HepG2 (cell line): ENCODE measurements around the gene CARMIL1. TPM values are rescaled to one million over a fixed set of nuclear protein-coding genes. Genes with fewer than 3 reads are reported as not detected.

ENCODE experiments used
- ATAC-seq: fragments of 200-7000 bp; cut with Tn5 transposase; 3 replicates; pipeline ENCODE4 v1.9.1; 2020; ENCODE audit warnings: mild to moderate bottlenecking, moderate library complexity
- BruUV-seq: library from RNA; stranded (reverse); fragments of 400-500 nt; replicated peaks from 2 replicates; lab custom pipeline; 2021; lab: Mats Ljungman, UMichigan
- CTCF ChIA-PET: fragments of 300-600 bp; formaldehyde crosslinking; extraction: SDS; loops from one replicate; lab custom pipeline; 2021; ENCODE audit warnings: low total read pairs, inconsistent platforms, low intra/inter-chr PET ratio; lab: Yijun Ruan, JAX
- POLR2A ChIA-PET: fragments of 350-600 bp; sonication (Branson Sonifier 250); formaldehyde crosslinking; loops from one replicate; lab custom pipeline; 2020; ENCODE audit warnings: antibody characterized with exemption, inconsistent platforms; lab: Yijun Ruan, JAX
- DNase-seq: peaks from one replicate; pipeline ENCODE4 v3.0.0-alpha.2; 2015; ENCODE audit warnings: low spot score
- FAIRE-seq: peaks from 3 replicates; lab custom pipeline; 2011; peaks lifted over from hg19 to GRCh38; lab: Jason Lieb, UNC
- H2AFZ ChIP-seq: one replicate; pipeline ENCODE4 v1.6.1; 2011; ENCODE audit warnings: low read length, inconsistent platforms
- H3K27ac ChIP-seq: fragments of 300-600 bp; 3 replicates; pipeline ENCODE4 v1.8.0; 2011; ENCODE audit warnings: mixed run types, mild to moderate bottlenecking, mixed read lengths, low read length, inconsistent platforms; ENCODE audit not compliant: insufficient read depth; ENCODE audit errors: extremely low read length
- H3K27me3 ChIP-seq, 2 experiments: fragments of 200-600 bp in 1 of 2; 2 replicates in 1 of 2; 3 replicates in 1 of 2; pipeline versions ENCODE4 v1.6.0 to v1.8.0; 2011; ENCODE audit warnings: low read length in 2 of 2, mild to moderate bottlenecking in 2 of 2, moderate library complexity in 2 of 2, inconsistent platforms in 1 of 2; ENCODE audit not compliant: insufficient read depth in 2 of 2, control insufficient read depth in 1 of 2
- H3K36me3 ChIP-seq, 2 experiments: fragments of 200-600 bp in 1 of 2; replicated peaks in 1 of 2; 2 replicates in 1 of 2; 3 replicates in 1 of 2; pipeline versions ENCODE4 v1.5.1 to v1.8.0; 2011; ENCODE audit warnings: low read length in 2 of 2, inconsistent platforms in 1 of 2; ENCODE audit not compliant: insufficient read depth in 2 of 2, control insufficient read depth in 1 of 2
- H3K4me1 ChIP-seq: 2 replicates; pipeline ENCODE4 v1.5.1; 2012; ENCODE audit warnings: low read length, inconsistent platforms; ENCODE audit not compliant: insufficient read depth
- H3K4me2 ChIP-seq: 2 replicates; pipeline ENCODE4 v1.6.0; 2011; ENCODE audit warnings: low read depth, low read length, inconsistent platforms
- H3K4me3 ChIP-seq, 3 experiments: fragments of 200-600 bp in 1 of 3; sonication (generic), shearing (Covaris generic) in 1 of 3; replicated peaks in 1 of 3; 2 replicates each; pipeline ENCODE4 v1.5.1; 2011 to 2016; ENCODE audit warnings: low read length in 3 of 3, inconsistent platforms in 2 of 3, low read depth in 2 of 3, mild to moderate bottlenecking in 2 of 3, control low read depth in 1 of 3, mixed read lengths in 1 of 3; ENCODE audit not compliant: insufficient read depth in 1 of 3
- H3K79me2 ChIP-seq: one replicate; pipeline ENCODE4 v1.6.1; 2011; ENCODE audit warnings: low read length, inconsistent platforms; ENCODE audit not compliant: insufficient read depth
- H3K9ac ChIP-seq: 2 replicates; pipeline ENCODE4 v1.6.0; 2011; ENCODE audit warnings: mild to moderate bottlenecking, low read depth, low read length, inconsistent platforms; ENCODE audit not compliant: insufficient read depth
- H3K9me3 ChIP-seq: 2 replicates; pipeline ENCODE4 v1.5.1; 2012; ENCODE audit warnings: mild to moderate bottlenecking, low read length
- H4K20me1 ChIP-seq: 2 replicates; pipeline ENCODE4 v1.6.0; 2011; ENCODE audit warnings: inconsistent platforms, mild to moderate bottlenecking, low read length, moderate library complexity; ENCODE audit not compliant: insufficient read depth
- DDIT3 ChIP-seq: sonication (generic); formaldehyde crosslinking; IDR thresholded peaks from 2 replicates; pipeline ENCODE4 v1.4.0; 2020; ENCODE audit warnings: mild to moderate bottlenecking, missing genetic modification reagents
- E2F5 ChIP-seq: sonication (generic); formaldehyde crosslinking; conservative IDR thresholded peaks from 2 replicates; pipeline ENCODE4 v1.4.0; 2020; ENCODE audit warnings: missing genetic modification reagents
- NKX3-1 ChIP-seq: sonication (generic); formaldehyde crosslinking; IDR thresholded peaks from 2 replicates; pipeline ENCODE4 v1.5.0; 2020; ENCODE audit warnings: missing genetic modification reagents
- RARA ChIP-seq: IDR thresholded peaks from 2 replicates; pipeline ENCODE4 v1.6.1; 2016; ENCODE audit warnings: missing genetic modification reagents, missing compliant biosample characterization
- SAP130 ChIP-seq: IDR thresholded peaks from 2 replicates; pipeline ENCODE4 v1.6.1; 2016; ENCODE audit warnings: low read depth
- SETDB1 ChIP-seq: sonication (generic); formaldehyde crosslinking; IDR thresholded peaks from 2 replicates; pipeline ENCODE4 v1.5.1; 2020; ENCODE audit warnings: missing genetic modification reagents, mild to moderate bottlenecking, borderline replicate concordance
- SNAPC4 ChIP-seq: sonication (generic); formaldehyde crosslinking; IDR thresholded peaks from 2 replicates; pipeline ENCODE4 v1.4.0; 2020; ENCODE audit warnings: mild to moderate bottlenecking, missing genetic modification reagents
- ZNF770 ChIP-seq: sonication (generic); formaldehyde crosslinking; IDR thresholded peaks from 2 replicates; pipeline ENCODE4 v1.5.0; 2020; ENCODE audit warnings: mild to moderate bottlenecking, missing genetic modification reagents
- ZNF878 ChIP-seq: sonication (generic); formaldehyde crosslinking; IDR thresholded peaks from 2 replicates; pipeline ENCODE4 v1.8.1; 2023; ENCODE audit warnings: mild to moderate bottlenecking, missing genetic modification reagents, moderate library complexity
- WGBS: methylation state at CpG from one replicate; pipeline ENCODE4 v1.1.6; 2017; ENCODE audit warnings: low lambda C conversion rate; 5-methylcytosine and 5-hydroxymethylcytosine counted together
- in situ Hi-C: cut with HindIII; loops from 2 replicates; pipeline ENCODE4 v1.10.0; 2017; ENCODE audit warnings: low pct_unique_long_range_greater_than_20kb; ENCODE audit not compliant: extremely low pct_ligation_motif_present
- intact Hi-C: fragments of 100-400 bp; cut with micrococcal nuclease; formaldehyde crosslinking; loops from one replicate; pipeline ENCODE4 v1.10.0; 2022; ENCODE audit not compliant: unreplicated experiment
- polyA plus RNA-seq, 8 experiments: library from polyadenylated mRNA; depleted of rRNA in 3 of 8; stranded (reverse) in 7 of 8; unstranded in 1 of 8; fragments of >200 nt; fragmentation: Illumina TruSeq in 4 of 8; extraction: Trizol in 4 of 8; gene quantifications; 2 replicates each; pipeline versions ENCODE4 v1.2.1 to v1.2.3, GENCODE V29; 2011 to 2016; ENCODE audit warnings: low read depth in 4 of 8, missing spikeins in 1 of 8, mixed read lengths in 1 of 8; ENCODE audit not compliant: insufficient read depth in 1 of 8
- total RNA-seq, 5 experiments: library from RNA; depleted of rRNA; stranded (reverse); fragments of >200 nt; fragmentation: Illumina TruSeq; extraction: Trizol; gene quantifications; 2 replicates each; pipeline ENCODE4 v1.2.3, GENCODE V29; 2016; ENCODE audit warnings: low read depth in 1 of 5
- TF ChIP-seq, protein P1 (sequence below): IDR thresholded peaks from 2 replicates; pipeline ENCODE4 v1.6.1; 2016; ENCODE audit warnings: missing compliant biosample characterization, missing genetic modification reagents, borderline replicate concordance

Gene CARMIL1
- total and polyA plus RNA-seq, 2 of the 13 experiments (the other 11 are each of a cell fraction or from before 2014, with no cell fraction given): 1.8 to 2.6 TPM

GRCh38 chr6:25366903-25367545 is 87.8 kb downstream of the CARMIL1 start:
- BruUV-seq: no TSS peak
- no peaks in the 10 kb centered on the region for H3K36me3 ChIP-seq
- POLR2A ChIA-PET: no interaction called here
- no peak overlapping the region for H2AFZ ChIP-seq
- no peaks in the 10 kb centered on the region for H3K9me3 ChIP-seq
- ATAC-seq: no peak
- CTCF ChIA-PET: no interaction called here
- H3K27ac ChIP-seq: no peak overlapping the region
- no peak overlapping the region for H3K4me2 ChIP-seq
- no peak for TF ChIP-seq SNAPC4 (CRISPR knock-in tag)
- TF ChIP-seq SAP130: no peak
- TF ChIP-seq, protein P1, sequence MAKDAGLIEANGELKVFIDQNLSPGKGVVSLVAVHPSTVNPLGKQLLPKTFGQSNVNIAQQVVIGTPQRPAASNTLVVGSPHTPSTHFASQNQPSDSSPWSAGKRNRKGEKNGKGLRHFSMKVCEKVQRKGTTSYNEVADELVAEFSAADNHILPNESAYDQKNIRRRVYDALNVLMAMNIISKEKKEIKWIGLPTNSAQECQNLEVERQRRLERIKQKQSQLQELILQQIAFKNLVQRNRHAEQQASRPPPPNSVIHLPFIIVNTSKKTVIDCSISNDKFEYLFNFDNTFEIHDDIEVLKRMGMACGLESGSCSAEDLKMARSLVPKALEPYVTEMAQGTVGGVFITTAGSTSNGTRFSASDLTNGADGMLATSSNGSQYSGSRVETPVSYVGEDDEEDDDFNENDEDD (CRISPR knock-in tag): no peak
- TF ChIP-seq E2F5 (CRISPR knock-in tag): no peak
- no peak for TF ChIP-seq SETDB1 (CRISPR knock-in tag)
- no peak for TF ChIP-seq ZNF878
- TF ChIP-seq ZNF770 (CRISPR knock-in tag): no peak
- TF ChIP-seq RARA: no peak
- no peak for TF ChIP-seq NKX3-1 (CRISPR knock-in tag)
- no peak for TF ChIP-seq DDIT3 (CRISPR knock-in tag)
- TF ChIP-seq, all 625 proteins: peak for 0
- FAIRE-seq (no peak), DNase-seq (no peak)
- in situ Hi-C loops: no loop called here
- no peak overlapping the region for H3K4me3 ChIP-seq
- 36% methylated on average over 1 of the region's 1 CpG for WGBS
- H3K27me3 ChIP-seq: no peaks in the 10 kb centered on the region
- peaks cover 15% of the 10 kb centered on the region for H3K4me1 ChIP-seq
- no peak overlapping the region for H3K9ac ChIP-seq
- H3K79me2 ChIP-seq: no peaks in the 10 kb centered on the region
- H4K20me1 ChIP-seq: no peaks in the 10 kb centered on the region
- intact Hi-C loops: no loop called here
